Measurements from ENCODE around the gene PLCL1.

DNA sequence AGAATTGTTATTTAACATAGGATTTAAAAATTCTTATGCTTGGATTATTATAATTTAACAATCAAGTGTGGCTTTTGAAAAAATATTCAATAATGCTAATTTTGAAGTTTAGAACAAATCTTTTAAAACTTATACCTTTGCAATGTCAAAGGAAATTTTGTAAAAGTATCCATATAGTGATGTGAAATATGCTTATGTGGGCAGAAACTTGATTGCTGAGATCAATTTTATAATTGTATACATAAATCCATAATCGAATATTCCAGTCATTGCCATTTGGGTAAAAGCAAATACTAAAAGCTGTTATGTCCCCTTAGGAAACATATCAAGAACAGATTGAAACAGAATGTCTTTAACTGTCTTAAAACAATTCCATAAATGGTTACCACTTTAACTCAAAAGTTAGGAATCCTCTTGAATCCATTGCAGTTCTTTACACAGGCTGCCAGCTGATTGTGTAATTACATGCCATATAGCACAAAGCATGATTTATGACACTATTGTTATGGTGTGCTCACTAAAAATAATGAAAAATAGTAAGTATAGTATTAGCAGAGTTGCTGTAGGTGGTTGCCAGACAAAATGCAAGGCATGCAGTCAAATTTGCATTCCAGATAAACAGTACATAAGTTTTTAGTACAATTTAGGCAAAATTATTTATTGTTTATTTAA, 24.2 kb downstream of the PLCL1 start:
- TF ChIP-seq, protein P1, sequence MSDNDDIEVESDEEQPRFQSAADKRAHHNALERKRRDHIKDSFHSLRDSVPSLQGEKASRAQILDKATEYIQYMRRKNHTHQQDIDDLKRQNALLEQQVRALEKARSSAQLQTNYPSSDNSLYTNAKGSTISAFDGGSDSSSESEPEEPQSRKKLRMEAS (IDR thresholded peaks at IDR 0.05; ENCODE audit: low read depth, low read length), result no peak
- TF ChIP-seq, protein P2, sequence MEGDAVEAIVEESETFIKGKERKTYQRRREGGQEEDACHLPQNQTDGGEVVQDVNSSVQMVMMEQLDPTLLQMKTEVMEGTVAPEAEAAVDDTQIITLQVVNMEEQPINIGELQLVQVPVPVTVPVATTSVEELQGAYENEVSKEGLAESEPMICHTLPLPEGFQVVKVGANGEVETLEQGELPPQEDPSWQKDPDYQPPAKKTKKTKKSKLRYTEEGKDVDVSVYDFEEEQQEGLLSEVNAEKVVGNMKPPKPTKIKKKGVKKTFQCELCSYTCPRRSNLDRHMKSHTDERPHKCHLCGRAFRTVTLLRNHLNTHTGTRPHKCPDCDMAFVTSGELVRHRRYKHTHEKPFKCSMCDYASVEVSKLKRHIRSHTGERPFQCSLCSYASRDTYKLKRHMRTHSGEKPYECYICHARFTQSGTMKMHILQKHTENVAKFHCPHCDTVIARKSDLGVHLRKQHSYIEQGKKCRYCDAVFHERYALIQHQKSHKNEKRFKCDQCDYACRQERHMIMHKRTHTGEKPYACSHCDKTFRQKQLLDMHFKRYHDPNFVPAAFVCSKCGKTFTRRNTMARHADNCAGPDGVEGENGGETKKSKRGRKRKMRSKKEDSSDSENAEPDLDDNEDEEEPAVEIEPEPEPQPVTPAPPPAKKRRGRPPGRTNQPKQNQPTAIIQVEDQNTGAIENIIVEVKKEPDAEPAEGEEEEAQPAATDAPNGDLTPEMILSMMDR (IDR thresholded peaks at IDR 0.05; ENCODE audit: low read depth, low read length), result no peak
- no peak for TF ChIP-seq POLR2A (IDR thresholded peaks at IDR 0.05; ENCODE audit: extremely low read depth, insufficient read length)
